Lower leg skin (tissue), 4 donors: ENCODE data around the gene RIC3. TPM values are rescaled to one million over a fixed set of nuclear protein-coding genes. Genes with fewer than 3 reads are reported as not detected.

Experiments used
- DNase-seq, 2 donors: peaks; one replicate each; pipeline ENCODE4 v3.0.0-alpha.2; 2019; ENCODE audit warnings: low spot score in 2 of 2
- H3K4me3 ChIP-seq: fragments of 200-600 bp; sonication (generic); 2 replicates; pipeline ENCODE4 v1.5.1; 2017; ENCODE audit warnings: mild to moderate bottlenecking, low read depth; ENCODE audit not compliant: poor library complexity, severe bottlenecking
- POLR2A ChIP-seq, 2 donors: fragments of 450-650 bp; IDR thresholded peaks; one replicate each; pipeline ENCODE4 v1.6.1; 2016 to 2017; ENCODE audit warnings: antibody characterized with exemption in 2 of 2, mild to moderate bottlenecking in 1 of 2, moderate library complexity in 1 of 2
- WGBS, 2 donors: methylation state at CpG; one replicate each; pipeline ENCODE4 v1.1.5; 2018; 5-methylcytosine and 5-hydroxymethylcytosine counted together
- intact Hi-C: fragments of 100-400 bp; cut with DNase I; formaldehyde crosslinking; loops from one replicate; pipeline ENCODE4 v1.15.0; 2023; ENCODE audit warnings: low total_unique reads
- total RNA-seq, 4 donors: library from RNA; depleted of rRNA; stranded (reverse); fragments of >200 nt; gene quantifications; one replicate each; pipeline ENCODE4 v1.1.0, GENCODE V29; 2016
- TF ChIP-seq, protein P1 (sequence below), 3 donors: fragments of 450-650 bp; IDR thresholded peaks; one replicate each; pipeline ENCODE4 v1.5.1; 2016; ENCODE audit warnings: antibody characterized with exemption in 3 of 3, mild to moderate bottlenecking in 3 of 3, moderate library complexity in 2 of 3

RIC3 gene
- total RNA-seq, 4 donors from 2014 or later = 13.7 to 39.3 (median 18.3) TPM

DNA sequence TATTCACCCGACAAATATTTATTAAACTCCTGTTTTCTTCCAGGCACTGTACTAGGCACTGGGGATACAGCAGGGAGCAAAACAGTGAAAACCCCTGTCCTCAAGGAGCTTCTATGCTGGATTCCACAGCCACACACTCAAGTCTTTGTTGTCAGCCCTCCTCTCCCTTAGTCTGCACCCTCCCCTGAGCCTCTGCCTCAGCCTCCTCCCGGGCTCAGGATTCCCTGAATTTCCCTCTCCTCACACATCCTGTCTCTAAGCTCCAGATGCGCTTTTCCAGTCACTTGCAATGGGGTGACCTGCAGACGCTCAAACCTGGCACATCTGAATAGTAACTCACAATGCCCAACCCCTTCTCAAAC lies 101.3 kb downstream of the RIC3 start:
- no peak for DNase-seq
- intact Hi-C loops = no loop called here
- no peak overlapping the region for H3K4me3 ChIP-seq
- no peak for TF ChIP-seq POLR2A (IDR thresholded peaks at IDR 0.05)
- TF ChIP-seq, protein P1, sequence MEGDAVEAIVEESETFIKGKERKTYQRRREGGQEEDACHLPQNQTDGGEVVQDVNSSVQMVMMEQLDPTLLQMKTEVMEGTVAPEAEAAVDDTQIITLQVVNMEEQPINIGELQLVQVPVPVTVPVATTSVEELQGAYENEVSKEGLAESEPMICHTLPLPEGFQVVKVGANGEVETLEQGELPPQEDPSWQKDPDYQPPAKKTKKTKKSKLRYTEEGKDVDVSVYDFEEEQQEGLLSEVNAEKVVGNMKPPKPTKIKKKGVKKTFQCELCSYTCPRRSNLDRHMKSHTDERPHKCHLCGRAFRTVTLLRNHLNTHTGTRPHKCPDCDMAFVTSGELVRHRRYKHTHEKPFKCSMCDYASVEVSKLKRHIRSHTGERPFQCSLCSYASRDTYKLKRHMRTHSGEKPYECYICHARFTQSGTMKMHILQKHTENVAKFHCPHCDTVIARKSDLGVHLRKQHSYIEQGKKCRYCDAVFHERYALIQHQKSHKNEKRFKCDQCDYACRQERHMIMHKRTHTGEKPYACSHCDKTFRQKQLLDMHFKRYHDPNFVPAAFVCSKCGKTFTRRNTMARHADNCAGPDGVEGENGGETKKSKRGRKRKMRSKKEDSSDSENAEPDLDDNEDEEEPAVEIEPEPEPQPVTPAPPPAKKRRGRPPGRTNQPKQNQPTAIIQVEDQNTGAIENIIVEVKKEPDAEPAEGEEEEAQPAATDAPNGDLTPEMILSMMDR (IDR thresholded peaks at IDR 0.05) = no peak
- 83 to 84% methylated on average over 4 of the region's 4 CpGs for WGBS, 2 donors

DNA sequence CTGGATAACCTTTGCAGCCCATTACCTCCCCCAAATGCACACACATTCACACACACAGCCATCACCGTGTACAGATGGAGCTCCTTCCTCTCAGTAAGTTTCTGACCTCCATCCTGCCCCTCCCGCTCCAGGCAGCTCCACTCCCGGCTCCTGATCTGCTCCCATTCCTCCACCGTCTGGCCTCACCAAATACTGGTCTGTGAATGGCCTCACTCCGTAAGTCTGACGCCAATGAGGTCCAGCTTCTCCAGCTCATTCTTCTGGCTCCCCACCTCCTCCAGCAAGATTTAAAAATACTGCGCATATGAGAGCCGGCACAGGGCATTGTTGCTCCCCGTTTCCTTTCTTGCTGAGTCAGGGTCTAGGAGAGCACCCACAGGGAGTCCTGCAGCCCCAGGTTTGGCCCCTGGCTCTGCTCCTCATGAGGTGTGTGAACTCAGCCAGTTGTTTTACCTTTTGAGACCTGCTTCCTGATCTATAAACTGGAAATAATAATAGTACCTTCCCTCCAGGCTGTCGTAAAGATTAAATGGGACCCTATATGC lies 101.8 kb downstream of the RIC3 start:
- TF ChIP-seq, protein P1 (IDR thresholded peaks at IDR 0.05) = no peak
- no peak for TF ChIP-seq POLR2A (IDR thresholded peaks at IDR 0.05)
- intact Hi-C loops = no loop called here
- DNase-seq = no peak
- 66 to 69% methylated on average over 10 of the region's 10 CpGs for WGBS, 2 donors
- H3K4me3 ChIP-seq = no peak overlapping the region

DNA sequence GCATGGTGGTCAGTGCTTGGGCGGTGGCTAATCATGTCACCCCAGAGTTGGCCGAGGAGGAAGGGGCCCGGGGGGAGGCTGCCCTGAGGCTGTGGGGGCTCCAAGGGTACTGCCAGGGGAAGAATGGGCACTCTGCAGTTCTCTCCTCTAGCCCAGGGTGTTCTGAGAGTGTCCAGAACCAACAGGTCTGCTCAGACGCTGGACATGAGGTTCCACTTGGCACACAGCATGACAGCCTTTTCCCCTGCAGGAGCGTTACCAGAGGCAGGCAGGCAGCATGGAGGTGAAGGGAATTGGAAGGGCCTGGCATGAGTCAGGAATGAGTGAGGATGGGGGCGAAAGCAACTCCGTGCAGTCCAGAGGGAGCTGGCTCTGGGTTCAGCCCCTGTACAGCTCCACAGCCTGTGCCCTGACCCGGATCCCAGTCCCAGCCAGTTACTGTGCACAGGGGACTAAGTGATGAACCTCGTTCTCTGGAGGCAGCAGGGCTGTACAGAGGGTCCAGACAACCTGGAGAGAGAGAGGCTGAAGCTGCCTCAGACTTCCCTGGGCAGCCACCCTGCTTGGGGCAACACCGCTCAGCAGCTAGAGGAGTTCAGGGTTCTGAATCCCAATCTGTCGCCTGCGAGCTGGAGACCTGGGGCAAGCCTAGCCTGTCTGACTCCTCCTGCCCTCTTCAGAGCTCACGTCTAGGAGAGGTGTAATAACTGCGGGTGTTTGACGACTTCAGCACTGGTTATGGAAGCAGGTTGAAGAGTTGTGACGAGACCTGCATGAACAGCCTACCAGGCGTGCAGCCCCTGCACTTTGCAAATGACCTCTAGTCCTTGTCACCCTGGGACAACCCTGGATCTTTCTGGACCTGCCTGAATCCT lies 102.6 kb downstream of the RIC3 start:
- no peak overlapping the region for H3K4me3 ChIP-seq
- whole genome bisulfite sequencing, 2 donors = 80 to 84% methylated on average over 16 to 17 of the region's 17 CpGs
- intact Hi-C loops = no loop called here
- no peak for TF ChIP-seq POLR2A (IDR thresholded peaks at IDR 0.05)
- TF ChIP-seq, protein P1 (IDR thresholded peaks at IDR 0.05) = no peak
- DNase-seq = peak in 1 of 2 donors; percentile 83

DNA sequence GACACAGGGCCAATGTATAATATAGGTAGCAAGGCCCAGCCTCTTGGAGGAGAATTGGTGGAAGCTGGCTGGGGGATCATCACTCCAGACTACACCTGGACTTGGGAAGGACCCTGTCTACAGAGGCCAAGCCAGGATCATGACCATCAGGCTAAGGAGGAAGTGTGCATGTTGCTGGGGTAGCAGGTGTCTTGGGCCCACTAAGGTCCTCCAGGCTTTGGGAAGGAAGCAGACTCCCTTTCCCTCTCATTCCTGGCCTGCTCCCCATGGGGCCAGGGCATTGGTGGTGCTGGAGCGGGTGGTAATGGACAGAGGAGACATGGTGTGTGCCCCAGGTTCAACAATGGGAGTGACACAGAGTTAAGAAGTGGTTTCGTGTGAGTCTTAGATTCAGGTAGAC lies 103.8 kb downstream of the RIC3 start:
- intact Hi-C loops = no loop called here
- 94 to 97% methylated on average over 2 of the region's 2 CpGs for WGBS, 2 donors
- H3K4me3 ChIP-seq = no peak overlapping the region
- no peak for DNase-seq
- no peak for TF ChIP-seq POLR2A (IDR thresholded peaks at IDR 0.05)
- TF ChIP-seq, protein P1 (IDR thresholded peaks at IDR 0.05) = no peak

DNA sequence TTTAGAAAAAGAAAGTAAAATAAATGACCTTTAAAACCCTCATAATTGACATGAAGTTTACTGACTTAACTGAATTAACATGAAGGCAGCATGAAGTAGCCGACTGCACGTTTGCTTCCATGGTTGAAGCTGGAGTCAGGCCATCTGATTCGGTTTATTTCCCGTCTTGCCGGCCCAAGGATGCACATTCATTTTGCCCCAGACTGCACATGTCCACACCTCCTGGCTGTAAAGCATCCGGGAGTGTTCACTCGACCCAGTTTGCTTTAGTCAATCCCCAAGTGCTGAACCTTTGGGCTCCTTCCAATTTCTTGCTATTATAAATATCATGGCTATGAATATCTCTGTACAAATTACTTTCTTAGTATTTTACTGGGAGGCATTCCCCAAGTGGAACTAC lies 105.5 kb downstream of the RIC3 start:
- 40 to 53% methylated on average over 7 of the region's 7 CpGs for WGBS, 2 donors
- intact Hi-C loops = no loop called here
- DNase-seq = peak in 1 of 2 donors; percentile 80
- no peak overlapping the region for H3K4me3 ChIP-seq
- no peak for TF ChIP-seq POLR2A (IDR thresholded peaks at IDR 0.05)
- TF ChIP-seq, protein P1 (IDR thresholded peaks at IDR 0.05) = no peak
